GM12878 (cell line): ENCODE measurements around the gene ARPP21. TPM values are rescaled to one million over a fixed set of nuclear protein-coding genes. Genes with fewer than 3 reads are reported as not detected.

Experiments
- ATAC-seq: fragments of 200-7000 bp; cut with Tn5 transposase; 3 replicates; pipeline ENCODE4 v1.9.1; 2020; ENCODE audit warnings: mild to moderate bottlenecking, moderate library complexity
- BruUV-seq: library from RNA; stranded (reverse); fragments of 400-500 nt; replicated peaks from 2 replicates; lab custom pipeline; 2021; lab: Mats Ljungman, UMichigan
- CTCF ChIA-PET: fragments of 300-600 bp; sonication (Branson Sonifier 250); formaldehyde crosslinking; extraction: SDS; loops from one replicate; lab custom pipeline; 2021; ENCODE audit warnings: inconsistent platforms; lab: Yijun Ruan, JAX
- POLR2A ChIA-PET: fragments of 350-600 bp; formaldehyde crosslinking; extraction: SDS; loops from one replicate; lab custom pipeline; 2021; ENCODE audit warnings: inconsistent platforms; lab: Charles Lee
- RAD21 ChIA-PET: fragments of 300-600 bp; sonication (Branson Sonifier 250); formaldehyde crosslinking; loops from one replicate; lab custom pipeline; 2023; ENCODE audit warnings: antibody characterized with exemption; ENCODE audit not compliant: unreplicated experiment; lab: Charles Lee
- SMC1A ChIA-PET: fragments of 300-600 bp; sonication (Branson Sonifier 250); formaldehyde crosslinking; loops from one replicate; lab custom pipeline; 2023; ENCODE audit not compliant: unreplicated experiment, uncharacterized antibody; lab: Charles Lee
- DNase-seq: peaks from one replicate; pipeline ENCODE4 v3.0.0-alpha.2; 2011; ENCODE audit warnings: low read depth, low spot score
- FAIRE-seq: peaks from 3 replicates; lab custom pipeline; 2011; peaks lifted over from hg19 to GRCh38; lab: Jason Lieb, UNC
- H2AFZ ChIP-seq: 2 replicates; pipeline ENCODE4 v1.6.0; 2011; ENCODE audit warnings: low read depth, low read length, control low read depth; ENCODE audit not compliant: control insufficient read depth
- H3K27ac ChIP-seq: 2 replicates; pipeline ENCODE4 v1.5.1; 2011; ENCODE audit warnings: control low read depth; ENCODE audit not compliant: control insufficient read depth, insufficient read depth
- H3K27me3 ChIP-seq, 2 experiments: replicated peaks in 1 of 2; 2 replicates each; pipeline versions ENCODE4 v1.6.0 to v1.6.1; 2011; ENCODE audit warnings: low read length in 1 of 2; ENCODE audit not compliant: control insufficient read depth in 2 of 2, insufficient read depth in 2 of 2
- H3K36me3 ChIP-seq, 2 experiments: 2 replicates each; pipeline ENCODE4 v1.5.1; 2011; ENCODE audit warnings: low read length in 1 of 2; ENCODE audit not compliant: control insufficient read depth in 2 of 2, insufficient read depth in 2 of 2
- H3K4me1 ChIP-seq: 2 replicates; pipeline ENCODE4 v1.6.1; 2011; ENCODE audit warnings: mild to moderate bottlenecking, low read length, moderate library complexity, mixed read lengths; ENCODE audit not compliant: control insufficient read depth, insufficient read depth
- H3K4me2 ChIP-seq: 2 replicates; pipeline ENCODE4 v1.6.0; 2011; ENCODE audit warnings: control low read depth; ENCODE audit not compliant: control insufficient read depth, insufficient read depth
- H3K4me3 ChIP-seq: fragments of 200-600 bp; sonication (generic); 2 replicates; pipeline ENCODE4 v1.5.1; 2016
- H3K79me2 ChIP-seq: 2 replicates; pipeline ENCODE4 v1.6.0; 2011; ENCODE audit warnings: low read length; ENCODE audit not compliant: control insufficient read depth, insufficient read depth
- H3K9ac ChIP-seq: 2 replicates; pipeline ENCODE4 v1.8.0; 2011; ENCODE audit warnings: low read length, control low read depth, mixed read lengths; ENCODE audit not compliant: control insufficient read depth, insufficient read depth
- H3K9me3 ChIP-seq: replicated peaks from 3 replicates; pipeline ENCODE4 v1.5.1; 2011; ENCODE audit warnings: mild to moderate bottlenecking, low read length; ENCODE audit not compliant: control insufficient read depth, insufficient read depth
- H4K20me1 ChIP-seq: 2 replicates; pipeline ENCODE4 v1.6.0; 2011; ENCODE audit not compliant: control insufficient read depth, insufficient read depth
- MEF2A ChIP-seq: IDR thresholded peaks from 2 replicates; pipeline ENCODE4 v1.6.1; 2011; ENCODE audit warnings: low read depth, mild to moderate bottlenecking, low read length, moderate library complexity; ENCODE audit not compliant: insufficient read depth
- NR2C1 ChIP-seq: fragments of 450-650 bp; IDR thresholded peaks from 2 replicates; pipeline ENCODE4 v1.6.1; 2017; ENCODE audit warnings: antibody characterized with exemption, mild to moderate bottlenecking, moderate library complexity
- NRF1 ChIP-seq: conservative IDR thresholded peaks from 2 replicates; pipeline ENCODE4 v1.6.1; 2011; ENCODE audit warnings: mild to moderate bottlenecking, low read depth, low read length, improper control_type of control experiment
- RUNX3 ChIP-seq: IDR thresholded peaks from 2 replicates; pipeline ENCODE4 v1.6.1; 2012; ENCODE audit warnings: low read length, inconsistent platforms
- SIX5 ChIP-seq: IDR thresholded peaks from 2 replicates; pipeline ENCODE4 v1.6.1; 2011; ENCODE audit warnings: mild to moderate bottlenecking, low read depth, low read length, moderate library complexity; ENCODE audit not compliant: severe bottlenecking
- SRF ChIP-seq, 2 experiments: IDR thresholded peaks; 2 replicates each; pipeline ENCODE4 v1.6.1; 2011; ENCODE audit warnings: low read depth in 2 of 2, low read length in 2 of 2, mild to moderate bottlenecking in 1 of 2, moderate library complexity in 1 of 2
- STAT3 ChIP-seq: IDR thresholded peaks from 2 replicates; pipeline ENCODE4 v1.6.1; 2011; ENCODE audit warnings: low read depth, low read length, improper control_type of control experiment
- SUPT20H ChIP-seq: IDR thresholded peaks from 2 replicates; pipeline ENCODE4 v1.6.1; 2011; ENCODE audit warnings: low read depth, mild to moderate bottlenecking, low read length, moderate library complexity, borderline replicate concordance; ENCODE audit not compliant: control insufficient read depth
- ZNF207 ChIP-seq: fragments of 450-650 bp; IDR thresholded peaks from 2 replicates; pipeline ENCODE4 v1.6.1; 2014; ENCODE audit warnings: antibody characterized with exemption, mild to moderate bottlenecking, borderline replicate concordance
- WGBS: methylation state at CpG from one replicate; pipeline ENCODE4 v1.1.6; 2016; ENCODE audit warnings: low lambda C conversion rate; ENCODE audit not compliant: insufficient replicate concordance, insufficient coverage; ENCODE audit errors: missing lambda C conversion rate; 5-methylcytosine and 5-hydroxymethylcytosine counted together
- in situ Hi-C: fragments of 300-500 bp; cut with MboI; formaldehyde crosslinking; loops from 9 replicates; pipeline ENCODE4 v1.14.3; 2018; ENCODE audit warnings: mixed read lengths
- intact Hi-C: fragments of 100-400 bp; cut with micrococcal nuclease; formaldehyde crosslinking; loops from one replicate; pipeline ENCODE4 v1.14.2; 2022; ENCODE audit not compliant: unreplicated experiment
- polyA plus RNA-seq, 11 experiments: library from polyadenylated mRNA; depleted of rRNA in 4 of 11; unstranded in 6 of 11; stranded (reverse) in 5 of 11; fragments of >200 nt; fragmentation: Nextera tagmentation in 4 of 11; fragmentation: Illumina TruSeq in 1 of 11; extraction: Ambion mirVana in 4 of 11; extraction: Trizol in 1 of 11; gene quantifications; 1 replicate in 1 of 11; 2 replicates in 10 of 11; pipeline versions ENCODE4 v1.2.1 to v1.2.3, GENCODE V29; 2011 to 2016; ENCODE audit warnings: inconsistent platforms in 2 of 11, missing spikeins in 2 of 11, low read depth in 1 of 11
- total RNA-seq, 4 experiments: library from RNA; depleted of rRNA in 3 of 4; stranded (reverse); fragments of >200 nt in 3 of 4; fragmentation: Illumina TruSeq in 1 of 4; extraction: Trizol in 1 of 4; gene quantifications; 2 replicates each; pipeline versions ENCODE4 v1.2.1 to v1.2.3, GENCODE V29; 2013 to 2021
- TF ChIP-seq, protein P1 (sequence below): fragments of 450-650 bp; IDR thresholded peaks from 2 replicates; pipeline ENCODE4 v1.6.1; 2017; ENCODE audit warnings: mild to moderate bottlenecking, moderate library complexity
- TF ChIP-seq, protein P2 (sequence below): fragments of 150-350 bp; IDR thresholded peaks from 2 replicates; pipeline ENCODE4 v1.6.1; 2016; ENCODE audit warnings: low read depth, low read length

ARPP21 gene
- total and polyA plus RNA-seq, 10 of the 15 experiments (the other 5 are each of a cell fraction or from before 2014, with no cell fraction given) = not detected

DNA sequence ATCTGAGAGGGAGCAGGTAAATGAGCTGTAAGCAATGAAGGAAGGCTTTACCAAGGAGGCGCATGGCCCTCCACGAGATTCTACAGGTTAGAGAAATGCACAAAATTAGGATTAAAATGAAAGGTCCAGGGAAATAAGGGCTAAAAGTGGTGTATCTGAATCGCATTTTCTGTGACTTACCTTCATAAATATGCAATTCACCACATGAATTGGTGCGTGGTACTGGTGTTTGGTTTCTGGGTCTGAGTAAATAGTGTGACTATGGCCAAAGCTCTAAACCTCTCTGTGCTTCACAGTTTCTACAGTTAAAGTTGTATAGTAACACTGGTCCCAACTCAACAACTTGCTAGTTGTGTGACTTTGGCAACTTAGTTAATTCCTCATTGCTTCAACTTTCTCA lies 8.1 kb downstream of the ARPP21 start:
- ChIA-PET POLR2A (no interaction called here), CTCF (interaction anchor here (1.4 kb wide), 1 partner anchor 10 kb away, joined by 4 read pairs; no protein-coding TSS in a partner anchor), RAD21 (no interaction called here), SMC1A (no interaction called here)
- Histone ChIP-seq H3K79me2 (no peaks in the 10 kb centered on the region), H4K20me1 (no peaks in the 10 kb centered on the region), H2AFZ (no peak overlapping the region), H3K9ac (no peak overlapping the region), H3K9me3 (no peaks in the 10 kb centered on the region), H3K4me2 (no peak overlapping the region), H3K27me3 (no peaks in the 10 kb centered on the region), H3K4me3 (no peak overlapping the region), H3K27ac (no peak overlapping the region), H3K4me1 (no peaks in the 10 kb centered on the region), H3K36me3 (no peaks in the 10 kb centered on the region)
- DNase-seq = no peak
- in situ Hi-C loops = no loop called here
- FAIRE-seq = no peak
- intact Hi-C loops = no loop called here
- TF ChIP-seq, protein P1, sequence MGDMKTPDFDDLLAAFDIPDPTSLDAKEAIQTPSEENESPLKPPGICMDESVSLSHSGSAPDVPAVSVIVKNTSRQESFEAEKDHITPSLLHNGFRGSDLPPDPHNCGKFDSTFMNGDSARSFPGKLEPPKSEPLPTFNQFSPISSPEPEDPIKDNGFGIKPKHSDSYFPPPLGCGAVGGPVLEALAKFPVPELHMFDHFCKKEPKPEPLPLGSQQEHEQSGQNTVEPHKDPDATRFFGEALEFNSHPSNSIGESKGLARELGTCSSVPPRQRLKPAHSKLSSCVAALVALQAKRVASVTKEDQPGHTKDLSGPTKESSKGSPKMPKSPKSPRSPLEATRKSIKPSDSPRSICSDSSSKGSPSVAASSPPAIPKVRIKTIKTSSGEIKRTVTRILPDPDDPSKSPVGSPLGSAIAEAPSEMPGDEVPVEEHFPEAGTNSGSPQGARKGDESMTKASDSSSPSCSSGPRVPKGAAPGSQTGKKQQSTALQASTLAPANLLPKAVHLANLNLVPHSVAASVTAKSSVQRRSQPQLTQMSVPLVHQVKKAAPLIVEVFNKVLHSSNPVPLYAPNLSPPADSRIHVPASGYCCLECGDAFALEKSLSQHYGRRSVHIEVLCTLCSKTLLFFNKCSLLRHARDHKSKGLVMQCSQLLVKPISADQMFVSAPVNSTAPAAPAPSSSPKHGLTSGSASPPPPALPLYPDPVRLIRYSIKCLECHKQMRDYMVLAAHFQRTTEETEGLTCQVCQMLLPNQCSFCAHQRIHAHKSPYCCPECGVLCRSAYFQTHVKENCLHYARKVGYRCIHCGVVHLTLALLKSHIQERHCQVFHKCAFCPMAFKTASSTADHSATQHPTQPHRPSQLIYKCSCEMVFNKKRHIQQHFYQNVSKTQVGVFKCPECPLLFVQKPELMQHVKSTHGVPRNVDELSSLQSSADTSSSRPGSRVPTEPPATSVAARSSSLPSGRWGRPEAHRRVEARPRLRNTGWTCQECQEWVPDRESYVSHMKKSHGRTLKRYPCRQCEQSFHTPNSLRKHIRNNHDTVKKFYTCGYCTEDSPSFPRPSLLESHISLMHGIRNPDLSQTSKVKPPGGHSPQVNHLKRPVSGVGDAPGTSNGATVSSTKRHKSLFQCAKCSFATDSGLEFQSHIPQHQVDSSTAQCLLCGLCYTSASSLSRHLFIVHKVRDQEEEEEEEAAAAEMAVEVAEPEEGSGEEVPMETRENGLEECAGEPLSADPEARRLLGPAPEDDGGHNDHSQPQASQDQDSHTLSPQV = no peak
- no peak for TF ChIP-seq STAT3
- TF ChIP-seq, protein P2, sequence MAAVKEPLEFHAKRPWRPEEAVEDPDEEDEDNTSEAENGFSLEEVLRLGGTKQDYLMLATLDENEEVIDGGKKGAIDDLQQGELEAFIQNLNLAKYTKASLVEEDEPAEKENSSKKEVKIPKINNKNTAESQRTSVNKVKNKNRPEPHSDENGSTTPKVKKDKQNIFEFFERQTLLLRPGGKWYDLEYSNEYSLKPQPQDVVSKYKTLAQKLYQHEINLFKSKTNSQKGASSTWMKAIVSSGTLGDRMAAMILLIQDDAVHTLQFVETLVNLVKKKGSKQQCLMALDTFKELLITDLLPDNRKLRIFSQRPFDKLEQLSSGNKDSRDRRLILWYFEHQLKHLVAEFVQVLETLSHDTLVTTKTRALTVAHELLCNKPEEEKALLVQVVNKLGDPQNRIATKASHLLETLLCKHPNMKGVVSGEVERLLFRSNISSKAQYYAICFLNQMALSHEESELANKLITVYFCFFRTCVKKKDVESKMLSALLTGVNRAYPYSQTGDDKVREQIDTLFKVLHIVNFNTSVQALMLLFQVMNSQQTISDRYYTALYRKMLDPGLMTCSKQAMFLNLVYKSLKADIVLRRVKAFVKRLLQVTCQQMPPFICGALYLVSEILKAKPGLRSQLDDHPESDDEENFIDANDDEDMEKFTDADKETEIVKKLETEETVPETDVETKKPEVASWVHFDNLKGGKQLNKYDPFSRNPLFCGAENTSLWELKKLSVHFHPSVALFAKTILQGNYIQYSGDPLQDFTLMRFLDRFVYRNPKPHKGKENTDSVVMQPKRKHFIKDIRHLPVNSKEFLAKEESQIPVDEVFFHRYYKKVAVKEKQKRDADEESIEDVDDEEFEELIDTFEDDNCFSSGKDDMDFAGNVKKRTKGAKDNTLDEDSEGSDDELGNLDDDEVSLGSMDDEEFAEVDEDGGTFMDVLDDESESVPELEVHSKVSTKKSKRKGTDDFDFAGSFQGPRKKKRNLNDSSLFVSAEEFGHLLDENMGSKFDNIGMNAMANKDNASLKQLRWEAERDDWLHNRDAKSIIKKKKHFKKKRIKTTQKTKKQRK = no peak
- no peak for TF ChIP-seq NRF1
- no peak for TF ChIP-seq SRF (IDR thresholded peaks at IDR 0.05; ENCODE audit: low read depth in 2 of 2, low read length in 2 of 2)
- TF ChIP-seq SUPT20H = no peak
- TF ChIP-seq RUNX3 = no peak
- TF ChIP-seq MEF2A = no peak
- no peak for TF ChIP-seq NR2C1
- no peak for TF ChIP-seq ZNF207
- no peak for TF ChIP-seq SIX5
- 31% methylated on average over 4 of the region's 4 CpGs for WGBS
- no peak for ATAC-seq
- BruUV-seq = no TSS peak
